GM23338 (cell line): Measurements from ENCODE around the gene LSM2. TPM values are rescaled to one million over a fixed set of nuclear protein-coding genes. Genes with fewer than 3 reads are reported as not detected.

Experiments used
- ATAC-seq: fragments of 200-7000 bp; cut with Tn5 transposase; 3 replicates; pipeline ENCODE4 v1.9.1; 2020
- DNase-seq: peaks from one replicate; pipeline ENCODE4 v3.0.0-alpha.2; 2015; ENCODE audit warnings: low spot score
- H2AFZ ChIP-seq: fragments of 200-600 bp; sonication (generic); 2 replicates; pipeline ENCODE4 v1.8.0; 2016; ENCODE audit warnings: antibody characterized with exemption, mild to moderate bottlenecking, moderate library complexity
- H3F3A ChIP-seq: fragments of 200-600 bp; sonication (generic); replicated peaks from 2 replicates; pipeline ENCODE4 v1.8.0; 2017; ENCODE audit warnings: antibody characterized with exemption, mixed run types, low read depth
- H3K27ac ChIP-seq: fragments of 200-600 bp; sonication (generic); 2 replicates; pipeline ENCODE4 v1.6.1; 2016; ENCODE audit warnings: low read depth
- H3K27me3 ChIP-seq: fragments of 200-600 bp; sonication (generic); 2 replicates; pipeline ENCODE4 v1.8.0; 2016; ENCODE audit warnings: mild to moderate bottlenecking, mixed run types, moderate library complexity; ENCODE audit not compliant: insufficient read depth
- H3K36me3 ChIP-seq: fragments of 200-600 bp; sonication (generic); 2 replicates; pipeline ENCODE4 v1.8.0; 2016; ENCODE audit warnings: mild to moderate bottlenecking; ENCODE audit not compliant: insufficient read depth
- H3K4me1 ChIP-seq: fragments of 200-600 bp; sonication (generic); 2 replicates; pipeline ENCODE4 v1.8.0; 2016; ENCODE audit warnings: mild to moderate bottlenecking, moderate library complexity; ENCODE audit not compliant: insufficient read depth
- H3K4me2 ChIP-seq: fragments of 200-600 bp; sonication (generic); 2 replicates; pipeline ENCODE4 v1.7.1; 2017; ENCODE audit warnings: mixed run types
- H3K4me3 ChIP-seq: fragments of 200-600 bp; sonication (generic); 2 replicates; pipeline ENCODE4 v1.6.1; 2016; ENCODE audit warnings: mixed run types
- H3K79me2 ChIP-seq: fragments of 200-600 bp; sonication (generic); replicated peaks from 2 replicates; pipeline ENCODE4 v1.8.0; 2017; ENCODE audit warnings: mild to moderate bottlenecking; ENCODE audit not compliant: insufficient read depth
- H3K9me2 ChIP-seq: fragments of 200-600 bp; sonication (generic); 2 replicates; pipeline ENCODE4 v1.8.0; 2017; ENCODE audit not compliant: insufficient read depth
- H4K20me1 ChIP-seq: fragments of 200-600 bp; sonication (generic); replicated peaks from 2 replicates; pipeline ENCODE4 v1.8.0; 2017; ENCODE audit warnings: mild to moderate bottlenecking; ENCODE audit not compliant: insufficient read depth
- H3K27ac Mint-ChIP-seq: 2 replicates; pipeline ENCODE4 v1.8.0; 2020; ENCODE audit warnings: inconsistent platforms, mild to moderate bottlenecking, moderate library complexity, mixed read lengths
- H3K27me3 Mint-ChIP-seq: 3 replicates; pipeline ENCODE4 v1.8.0; 2022; ENCODE audit warnings: low read depth, mild to moderate bottlenecking, moderate library complexity, mixed read lengths, inconsistent platforms; ENCODE audit not compliant: insufficient read depth, poor library complexity
- H3K36me3 Mint-ChIP-seq: 3 replicates; pipeline ENCODE4 v1.8.0; 2021; ENCODE audit warnings: low read depth, mild to moderate bottlenecking, inconsistent platforms, moderate library complexity, mixed read lengths
- H3K4me1 Mint-ChIP-seq: 3 replicates; pipeline ENCODE4 v1.8.0; 2020; ENCODE audit warnings: mild to moderate bottlenecking, inconsistent platforms, mixed read lengths
- H3K4me3 Mint-ChIP-seq: 3 replicates; pipeline ENCODE4 v1.8.0; 2021; ENCODE audit warnings: moderate library complexity, mild to moderate bottlenecking, inconsistent platforms, mixed read lengths
- H3K9me3 Mint-ChIP-seq: 3 replicates; pipeline ENCODE4 v1.8.0; 2020; ENCODE audit warnings: moderate library complexity, mild to moderate bottlenecking, inconsistent platforms, mixed read lengths
- CREB1 ChIP-seq: fragments of 250-450 bp; sonication (Bioruptor Pico); IDR thresholded peaks from 2 replicates; pipeline ENCODE4 v1.5.0; 2020; ENCODE audit warnings: low read depth, mild to moderate bottlenecking, moderate library complexity
- CTCF ChIP-seq, 2 experiments: fragments of 200-600 bp in 1 of 2; sonication (generic) in 1 of 2; conservative IDR thresholded peaks; 2 replicates each; pipeline versions ENCODE4 v1.5.1 to v1.6.1; 2016 to 2017; ENCODE audit warnings: antibody characterized with exemption in 2 of 2, low read depth in 2 of 2, mild to moderate bottlenecking in 2 of 2, moderate library complexity in 1 of 2
- ETS1 ChIP-seq: IDR thresholded peaks from 2 replicates; pipeline ENCODE4 v1.6.1; 2016; ENCODE audit warnings: antibody characterized with exemption
- EZH2 ChIP-seq: fragments of 200-600 bp; sonication (generic); IDR thresholded peaks from one replicate; pipeline ENCODE4 v1.8.0; 2017; ENCODE audit warnings: antibody characterized with exemption, mild to moderate bottlenecking, low read depth; ENCODE audit not compliant: unreplicated experiment
- EZH2phosphoT487 ChIP-seq: fragments of 200-600 bp; sonication (generic); IDR thresholded peaks from one replicate; pipeline ENCODE4 v1.8.1; 2018; ENCODE audit warnings: antibody characterized with exemption; ENCODE audit not compliant: unreplicated experiment
- JUNB ChIP-seq: IDR thresholded peaks from one replicate; pipeline ENCODE4 v1.6.1; 2016; ENCODE audit warnings: antibody characterized with exemption; ENCODE audit not compliant: unreplicated experiment
- NANOG ChIP-seq: IDR thresholded peaks from 2 replicates; pipeline ENCODE4 v1.6.1; 2016; ENCODE audit warnings: antibody characterized with exemption, borderline replicate concordance
- POLR2AphosphoS5 ChIP-seq: IDR thresholded peaks from 2 replicates; pipeline ENCODE4 v1.6.1; 2016; ENCODE audit warnings: antibody characterized with exemption, low read depth
- REST ChIP-seq: IDR thresholded peaks from one replicate; pipeline ENCODE4 v1.6.1; 2018; ENCODE audit warnings: antibody characterized with exemption; ENCODE audit not compliant: unreplicated experiment
- STAT1 ChIP-seq: IDR thresholded peaks from one replicate; pipeline ENCODE4 v1.6.1; 2016; ENCODE audit warnings: antibody characterized with exemption; ENCODE audit not compliant: unreplicated experiment
- ZNF114 ChIP-seq: fragments of 250-450 bp; sonication (Bioruptor Pico); IDR thresholded peaks from 2 replicates; pipeline ENCODE4 v1.5.0; 2020; ENCODE audit warnings: mild to moderate bottlenecking, moderate library complexity
- ZNF331 ChIP-seq: fragments of 250-450 bp; sonication (Bioruptor Pico); IDR thresholded peaks from 2 replicates; pipeline ENCODE4 v1.5.0; 2020; ENCODE audit warnings: low read depth, mild to moderate bottlenecking, moderate library complexity
- ZNF462 ChIP-seq: fragments of 250-450 bp; sonication (Bioruptor Pico); IDR thresholded peaks from 2 replicates; pipeline ENCODE4 v1.5.0; 2020; ENCODE audit warnings: mild to moderate bottlenecking, moderate library complexity
- polyA plus RNA-seq: library from polyadenylated mRNA; unstranded; fragments of >200 nt; fragmentation: Nextera tagmentation; extraction: Ambion mirVana; gene quantifications from 2 replicates; pipeline ENCODE4 v1.2.1, GENCODE V29; 2016
- total RNA-seq: library from RNA; depleted of rRNA; stranded (reverse); fragments of >200 nt; shearing (Covaris generic); gene quantifications from 2 replicates; pipeline ENCODE4 v1.2.3, GENCODE V29; 2014

Gene LSM2
- total and polyA plus RNA-seq, 2 experiments from 2014 or later = 106 to 140 TPM

- no peaks in the 10 kb centered on the region for H3K27me3 ChIP-seq
- no peak for ATAC-seq
- Mint-ChIP-seq H3K4me1 (peaks cover 17% of the 10 kb centered on the region), H3K36me3 (peaks cover 22% of the 10 kb centered on the region), H3K4me3 (no peak overlapping the region; the same call in 2 of the 3 replicates), H3K27me3 (peaks cover 3% of the 10 kb centered on the region), H3K27ac (no peak overlapping the region), H3K9me3 (no peaks in the 10 kb centered on the region; the same call in 2 of the 3 replicates)
- DNase-seq = no peak
- H4K20me1 ChIP-seq = 0 out of 2 replicates have a peak, but pooled peaks cover under 1% of the 10 kb centered on the region
- no peak overlapping the region for H2AFZ ChIP-seq
- H3K9me2 ChIP-seq = no peaks in the 10 kb centered on the region
- H3K4me2 ChIP-seq = no peak overlapping the region
- no peaks in the 10 kb centered on the region for H3K36me3 ChIP-seq
- H3F3A ChIP-seq = 0 out of 2 replicates have a peak, but pooled peaks cover 2% of the 10 kb centered on the region
- H3K4me3 ChIP-seq = no peak overlapping the region
- no peak overlapping the region for H3K27ac ChIP-seq
- TF ChIP-seq ZNF114 (CRISPR knock-in tag) (no peak), EZH2phosphoT487 (no peak), CREB1 (no peak), JUNB (no peak), POLR2AphosphoS5 (no peak), STAT1 (no peak), EZH2 (no peak), ZNF462 (CRISPR knock-in tag) (no peak), ZNF331 (no peak), REST (no peak), ETS1 (no peak), CTCF (conservative IDR thresholded peaks at IDR 0.05; ENCODE audit: low read depth in 2 of 2) (no peak), NANOG (no peak)
- H3K4me1 ChIP-seq = peaks cover 4% of the 10 kb centered on the region; the same call in 1 of the 2 replicates
- H3K79me2 ChIP-seq = no peaks in the 10 kb centered on the region
These were observed 46.0 kb downstream of the LSM2 start for GRCh38 chr6:31760790-31761189.
